ENCODE data around the gene ARVCF.

GRCh38 chr22:19931514-19931913 lies 85.1 kb downstream of the ARVCF start:
- TF ChIP-seq POLR2A (IDR thresholded peaks at IDR 0.05; ENCODE audit: low read depth) (no peak), EP300 (IDR thresholded peaks at IDR 0.05) (no peak), CTCF (IDR thresholded peaks at IDR 0.05) (no peak)

All from esophagus muscularis mucosa (tissue), 4 donors.